H9 (cell line): ENCODE results near the gene DOK5. TPM values are rescaled to one million over a fixed set of nuclear protein-coding genes. Genes with fewer than 3 reads are reported as not detected.

ENCODE experiments used
- DNase-seq: peaks from one replicate; pipeline ENCODE4 v3.0.0-alpha.2; 2017
- H2AFZ ChIP-seq: one replicate; pipeline ENCODE4 v1.6.1; 2013; ENCODE audit warnings: mild to moderate bottlenecking, low read length, control low read depth, moderate library complexity
- H2AK5ac ChIP-seq: 2 replicates; pipeline ENCODE4 v1.6.1; 2013; ENCODE audit warnings: low read length, control low read depth, mixed read lengths; ENCODE audit not compliant: insufficient read length
- H2BK120ac ChIP-seq: one replicate; pipeline ENCODE4 v1.6.1; 2013; ENCODE audit warnings: low read depth, mild to moderate bottlenecking, low read length, control low read depth, inconsistent platforms; ENCODE audit not compliant: poor library complexity, severe bottlenecking
- H2BK12ac ChIP-seq: 2 replicates; pipeline ENCODE4 v1.6.1; 2013; ENCODE audit warnings: low read length, control low read depth, mixed read lengths, low read depth; ENCODE audit not compliant: insufficient read length
- H2BK15ac ChIP-seq: 2 replicates; pipeline ENCODE4 v1.6.1; 2013; ENCODE audit warnings: low read depth, low read length, control low read depth
- H2BK20ac ChIP-seq: one replicate; pipeline ENCODE4 v1.6.1; 2013; ENCODE audit warnings: low read depth, mild to moderate bottlenecking, low read length, control low read depth, inconsistent platforms; ENCODE audit not compliant: poor library complexity, severe bottlenecking
- H2BK5ac ChIP-seq: 2 replicates; pipeline ENCODE4 v1.6.1; 2013; ENCODE audit warnings: low read length, control low read depth, mixed read lengths; ENCODE audit not compliant: insufficient read length
- H3K14ac ChIP-seq: 2 replicates; pipeline ENCODE4 v1.6.1; 2013; ENCODE audit warnings: low read length, control low read depth; ENCODE audit not compliant: insufficient read depth
- H3K18ac ChIP-seq: 2 replicates; pipeline ENCODE4 v1.6.1; 2013; ENCODE audit warnings: low read depth, mild to moderate bottlenecking, mixed read lengths, low read length, control low read depth; ENCODE audit not compliant: insufficient read length
- H3K23ac ChIP-seq: 2 replicates; pipeline ENCODE4 v1.6.1; 2013; ENCODE audit warnings: low read length, control low read depth, mixed read lengths, low read depth; ENCODE audit not compliant: insufficient read length
- H3K23me2 ChIP-seq: 2 replicates; pipeline ENCODE4 v1.6.1; 2013; ENCODE audit warnings: low read depth, mild to moderate bottlenecking, mixed read lengths, low read length, control low read depth; ENCODE audit not compliant: insufficient read length, poor library complexity, severe bottlenecking
- H3K27ac ChIP-seq: 2 replicates; pipeline ENCODE4 v1.5.1; 2013; ENCODE audit warnings: low read length, control low read depth, mixed read lengths, low read depth; ENCODE audit not compliant: insufficient read length
- H3K27me3 ChIP-seq: 2 replicates; pipeline ENCODE4 v1.6.1; 2013; ENCODE audit warnings: low read length, control low read depth, inconsistent platforms; ENCODE audit not compliant: insufficient read depth
- H3K4ac ChIP-seq: 2 replicates; pipeline ENCODE4 v1.6.1; 2013; ENCODE audit warnings: low read depth, mild to moderate bottlenecking, control low read depth, inconsistent platforms, low read length, moderate library complexity
- H3K4me1 ChIP-seq: 2 replicates; pipeline ENCODE4 v1.6.1; 2013; ENCODE audit warnings: low read length, control low read depth, inconsistent platforms; ENCODE audit not compliant: insufficient read depth
- H3K4me2 ChIP-seq: 2 replicates; pipeline ENCODE4 v1.6.1; 2013; ENCODE audit warnings: low read length, control low read depth, mixed read lengths; ENCODE audit not compliant: insufficient read length, insufficient read depth
- H3K56ac ChIP-seq: 2 replicates; pipeline ENCODE4 v1.6.1; 2013; ENCODE audit warnings: low read depth, mild to moderate bottlenecking, mixed read lengths, low read length, control low read depth; ENCODE audit not compliant: insufficient read length
- H3K79me1 ChIP-seq: 2 replicates; pipeline ENCODE4 v1.6.1; 2013; ENCODE audit warnings: low read depth, mild to moderate bottlenecking, moderate library complexity, low read length, control low read depth, inconsistent platforms; ENCODE audit not compliant: insufficient read depth, poor library complexity, severe bottlenecking
- H3K79me2 ChIP-seq: 2 replicates; pipeline ENCODE4 v1.6.1; 2013; ENCODE audit warnings: low read length, control low read depth, inconsistent platforms; ENCODE audit not compliant: insufficient read depth
- H3K9ac ChIP-seq: 2 replicates; pipeline ENCODE4 v1.6.1; 2013; ENCODE audit warnings: low read length, control low read depth, mixed read lengths; ENCODE audit not compliant: insufficient read length; ENCODE audit errors: extremely low read depth
- H3K9me3 ChIP-seq: one replicate; pipeline ENCODE4 v1.6.1; 2013; ENCODE audit warnings: low read depth, low read length, inconsistent platforms; ENCODE audit not compliant: control insufficient read depth
- H3T11ph ChIP-seq: one replicate; pipeline ENCODE4 v1.6.1; 2013; ENCODE audit warnings: mild to moderate bottlenecking, low read length, control low read depth, inconsistent platforms
- H4K20me1 ChIP-seq: one replicate; pipeline ENCODE4 v1.6.1; 2013; ENCODE audit not compliant: control insufficient read depth, insufficient read length, insufficient read depth
- H4K5ac ChIP-seq: 2 replicates; pipeline ENCODE4 v1.6.1; 2013; ENCODE audit warnings: low read depth, mild to moderate bottlenecking, mixed read lengths, low read length, control low read depth; ENCODE audit not compliant: insufficient read length
- H4K8ac ChIP-seq: replicated peaks from 2 replicates; pipeline ENCODE4 v1.6.1; 2013; ENCODE audit warnings: low read length, control low read depth, mixed read lengths, low read depth; ENCODE audit not compliant: insufficient read length
- H4K91ac ChIP-seq: 2 replicates; pipeline ENCODE4 v1.6.1; 2013; ENCODE audit warnings: low read depth, mild to moderate bottlenecking, moderate library complexity, mixed read lengths, low read length, control low read depth; ENCODE audit not compliant: insufficient read length
- H3K27ac Mint-ChIP-seq, 3 experiments: 2 replicates in 2 of 3; 3 replicates in 1 of 3; pipeline ENCODE4 v1.8.0; 2020 to 2021; ENCODE audit warnings: mixed read lengths in 3 of 3, mild to moderate bottlenecking in 1 of 3, moderate library complexity in 1 of 3
- H3K27me3 Mint-ChIP-seq: 2 replicates; pipeline ENCODE4 v1.8.0; 2021; ENCODE audit warnings: low read depth, mild to moderate bottlenecking, moderate library complexity, mixed read lengths
- H3K36me3 Mint-ChIP-seq, 3 experiments: 2 replicates in 2 of 3; 3 replicates in 1 of 3; pipeline ENCODE4 v1.8.0; 2020 to 2021; ENCODE audit warnings: low read depth in 3 of 3, mixed read lengths in 3 of 3; ENCODE audit not compliant: insufficient read depth in 1 of 3
- H3K4me1 Mint-ChIP-seq, 2 experiments: 2 replicates each; pipeline ENCODE4 v1.8.0; 2020; ENCODE audit warnings: mixed read lengths in 2 of 2
- H3K4me3 Mint-ChIP-seq, 2 experiments: 2 replicates in 1 of 2; 3 replicates in 1 of 2; pipeline ENCODE4 v1.8.0; 2020 to 2021; ENCODE audit warnings: mild to moderate bottlenecking in 2 of 2, mixed read lengths in 2 of 2, moderate library complexity in 1 of 2
- H3K9me3 Mint-ChIP-seq, 2 experiments: 2 replicates in 1 of 2; 3 replicates in 1 of 2; pipeline ENCODE4 v1.8.0; 2020; ENCODE audit warnings: mild to moderate bottlenecking in 2 of 2, mixed read lengths in 2 of 2, moderate library complexity in 1 of 2
- CTCF ChIP-seq: fragments of 200-600 bp; sonication (generic); conservative IDR thresholded peaks from 3 replicates; pipeline ENCODE4 v1.8.0; 2021; ENCODE audit warnings: antibody characterized with exemption, mild to moderate bottlenecking
- WGBS: extraction: QIAGEN DNeasy Blood & Tissue Kit; methylation state at CpG from one replicate; pipeline ENCODE4 v1.1.7; 2013; ENCODE audit warnings: missing lambda C conversion rate, low lambda C conversion rate, mixed read lengths; ENCODE audit not compliant: insufficient read length; ENCODE audit errors: extremely low coverage; 5-methylcytosine and 5-hydroxymethylcytosine counted together
- total RNA-seq: library from RNA; stranded (reverse); gene quantifications from 2 replicates; pipeline ENCODE4 v1.2.1, GENCODE V29; 2021

Gene DOK5
- total RNA-seq, 1 experiment from 2014 or later, result 4.5 TPM

GRCh38 chr20:54566031-54566688 lies 90.8 kb downstream of the DOK5 start:
- DNase-seq, result no peak
- H3K4me3 Mint-ChIP-seq, result no peak overlapping the region
- H4K8ac ChIP-seq, result no peak overlapping the region
- no peak overlapping the region for H2AFZ ChIP-seq
- H3K23ac ChIP-seq, result no peak overlapping the region
- H3K9me3 ChIP-seq, result no peaks in the 10 kb centered on the region
- no peak overlapping the region for H2BK20ac ChIP-seq
- H3K4ac ChIP-seq, result no peak overlapping the region
- H3K9me3 Mint-ChIP-seq, result no peaks in the 10 kb centered on the region
- no peak overlapping the region for H2AK5ac ChIP-seq
- no peak overlapping the region for H4K91ac ChIP-seq
- no peak overlapping the region for H3K27ac ChIP-seq
- H3K27ac Mint-ChIP-seq, result no peak overlapping the region
- no peaks in the 10 kb centered on the region for H3K79me1 ChIP-seq
- H3K9ac ChIP-seq, result no peak overlapping the region
- H2BK5ac ChIP-seq, result no peak overlapping the region
- TF ChIP-seq CTCF, result no peak
- H3K18ac ChIP-seq, result no peak overlapping the region
- WGBS, result no CpG with 5 or more reads among the region's 5 CpGs
- H4K20me1 ChIP-seq, result no peaks in the 10 kb centered on the region
- peaks cover 0 to under 1% (median under 1%) of the 10 kb centered on the region in 3 experiments; a peak in 1 of 7 replicates for H3K36me3 Mint-ChIP-seq
- no peak overlapping the region for H4K5ac ChIP-seq
- H3K4me1 ChIP-seq, result no peaks in the 10 kb centered on the region
- H3T11ph ChIP-seq, result no peak overlapping the region
- peaks cover 5 to 6% of the 10 kb centered on the region in 2 experiments for H3K4me1 Mint-ChIP-seq
- H3K79me2 ChIP-seq, result no peaks in the 10 kb centered on the region
- no peaks in the 10 kb centered on the region for H3K27me3 ChIP-seq
- H3K56ac ChIP-seq, result no peak overlapping the region
- H3K4me2 ChIP-seq, result no peak overlapping the region
- H2BK12ac ChIP-seq, result no peak overlapping the region
- no peaks in the 10 kb centered on the region for H3K27me3 Mint-ChIP-seq
- H2BK15ac ChIP-seq, result no peak overlapping the region
- H3K14ac ChIP-seq, result no peak overlapping the region
- no peak overlapping the region for H2BK120ac ChIP-seq
- H3K23me2 ChIP-seq, result no peaks in the 10 kb centered on the region
